ENCODE data around the gene MRPL16. TPM values are rescaled to one million over a fixed set of nuclear protein-coding genes. Genes with fewer than 3 reads are reported as not detected.

The MRPL16 gene
- total and polyA plus RNA-seq, 2 of the 13 experiments (the other 11 are each of a cell fraction or from before 2014, with no cell fraction given) = 45.3 to 62.6 TPM

GRCh38 chr11:59771605-59772004 is 39.0 kb downstream of the MRPL16 start:
- WGBS (ENCODE audit: low lambda C conversion rate) = 87% methylated on average over 4 of the region's 4 CpGs
- no peak overlapping the region for H2AFZ ChIP-seq (ENCODE audit: low read length)
- DNase-seq (ENCODE audit: low spot score) (no peak), ATAC-seq (no peak), FAIRE-seq (no peak)
- peaks cover 4% of the 10 kb centered on the region for H3K79me2 ChIP-seq (ENCODE audit: insufficient read depth, low read length)
- CTCF ChIA-PET (ENCODE audit: low intra/inter-chr PET ratio, low total read pairs) = no interaction called here
- no peak overlapping the region for H3K27ac ChIP-seq (ENCODE audit: extremely low read length, insufficient read depth, low read length)
- BruUV-seq (replicated peaks) = no TSS peak
- peaks cover 0 to 2% of the 10 kb centered on the region in 2 experiments; a peak in 2 of 5 replicates for H3K36me3 ChIP-seq (replicated peaks in 1 of 2; ENCODE audit: control insufficient read depth in 1 of 2, insufficient read depth in 2 of 2, low read length in 2 of 2)
- intact Hi-C loops (cut with micrococcal nuclease; ENCODE audit: unreplicated experiment) (no loop called here), in situ Hi-C loops (cut with HindIII; ENCODE audit: extremely low pct_ligation_motif_present, low pct_unique_long_range_greater_than_20kb) (no loop called here)
- no peak overlapping the region for H3K4me2 ChIP-seq (ENCODE audit: low read depth, low read length)
- H3K9me3 ChIP-seq (ENCODE audit: low read length) = no peaks in the 10 kb centered on the region
- POLR2A ChIA-PET = interaction anchor here (0.9 kb wide), 1 partner anchor 16 kb away, joined by 3 read pairs; no protein-coding TSS in a partner anchor
- no peaks in the 10 kb centered on the region for H3K27me3 ChIP-seq (ENCODE audit: control insufficient read depth in 1 of 2, insufficient read depth in 2 of 2, low read length in 2 of 2)
- no peak overlapping the region for H3K4me3 ChIP-seq (replicated peaks in 1 of 3; ENCODE audit: insufficient read depth in 1 of 3, low read depth in 2 of 3, low read length in 3 of 3)
- H3K9ac ChIP-seq (ENCODE audit: insufficient read depth, low read depth, low read length) = no peak overlapping the region
- TF ChIP-seq UBTF (CRISPR knock-in tag; IDR thresholded peaks at IDR 0.05) (no peak), SIX4 (CRISPR knock-in tag; IDR thresholded peaks at IDR 0.05) (no peak)
- H4K20me1 ChIP-seq (ENCODE audit: insufficient read depth, low read length) = no peaks in the 10 kb centered on the region
- peaks cover 9% of the 10 kb centered on the region for H3K4me1 ChIP-seq (ENCODE audit: insufficient read depth, low read length)

GRCh38 chr11:59770869-59771268 is 39.7 kb downstream of the MRPL16 start:
- no peak for FAIRE-seq
- 89% methylated on average over 8 of the region's 8 CpGs for WGBS (ENCODE audit: low lambda C conversion rate)

More at GRCh38 chr11:59770869-59771268, 39.7 kb downstream of the MRPL16 start:
- H3K36me3 ChIP-seq (replicated peaks in 1 of 2; ENCODE audit: control insufficient read depth in 1 of 2, insufficient read depth in 2 of 2, low read length in 2 of 2) = peaks cover 0 to 2% of the 10 kb centered on the region in 2 experiments; a peak in 2 of 5 replicates
- peaks cover 1% of the 10 kb centered on the region; the same call in 1 of the 2 replicates for H3K4me1 ChIP-seq (ENCODE audit: insufficient read depth, low read length)
- TF ChIP-seq TFDP2 (CRISPR knock-in tag; IDR thresholded peaks at IDR 0.05) (no peak), IRF2 (CRISPR knock-in tag; IDR thresholded peaks at IDR 0.05) (no peak), JUN (CRISPR knock-in tag; IDR thresholded peaks at IDR 0.05) (no peak), GTF2F1 (IDR thresholded peaks at IDR 0.05; ENCODE audit: low read length) (no peak), E2F5 (CRISPR knock-in tag; conservative IDR thresholded peaks at IDR 0.05) (no peak)
- TF ChIP-seq, protein P1, sequence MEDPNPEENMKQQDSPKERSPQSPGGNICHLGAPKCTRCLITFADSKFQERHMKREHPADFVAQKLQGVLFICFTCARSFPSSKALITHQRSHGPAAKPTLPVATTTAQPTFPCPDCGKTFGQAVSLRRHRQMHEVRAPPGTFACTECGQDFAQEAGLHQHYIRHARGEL (CRISPR knock-in tag; IDR thresholded peaks at IDR 0.05) = no peak
- DNase-seq (ENCODE audit: low spot score) (no peak), ATAC-seq (no peak)
- no peak overlapping the region for H3K9ac ChIP-seq (ENCODE audit: insufficient read depth, low read depth, low read length)
- no TSS peak for BruUV-seq (replicated peaks)
- H3K27ac ChIP-seq (ENCODE audit: extremely low read length, insufficient read depth, low read length) = no peak overlapping the region
- in situ Hi-C loops (cut with HindIII; ENCODE audit: extremely low pct_ligation_motif_present, low pct_unique_long_range_greater_than_20kb) = no loop called here
- no peaks in the 10 kb centered on the region for H3K27me3 ChIP-seq (ENCODE audit: control insufficient read depth in 1 of 2, insufficient read depth in 2 of 2, low read length in 2 of 2)
- no peak overlapping the region for H3K4me2 ChIP-seq (ENCODE audit: low read depth, low read length)
- no peak overlapping the region for H2AFZ ChIP-seq (ENCODE audit: low read length)
- CTCF ChIA-PET (ENCODE audit: low intra/inter-chr PET ratio, low total read pairs) = no interaction called here
- no peaks in the 10 kb centered on the region for H4K20me1 ChIP-seq (ENCODE audit: insufficient read depth, low read length)
- no peak overlapping the region for H3K4me3 ChIP-seq (replicated peaks in 1 of 3; ENCODE audit: insufficient read depth in 1 of 3, low read depth in 2 of 3, low read length in 3 of 3)
- H3K9me3 ChIP-seq (ENCODE audit: low read length) = no peaks in the 10 kb centered on the region
- intact Hi-C loops (cut with micrococcal nuclease; ENCODE audit: unreplicated experiment) = no loop called here
- POLR2A ChIA-PET = no interaction called here
- peaks cover 4% of the 10 kb centered on the region for H3K79me2 ChIP-seq (ENCODE audit: insufficient read depth, low read length)
